Thymus (tissue), 11 donors: ENCODE measurements around the gene VARS1. TPM values are rescaled to one million over a fixed set of nuclear protein-coding genes. Genes with fewer than 3 reads are reported as not detected.
"Not testable (repeated sequence)": the region's sequence is repeated elsewhere in the genome, so short reads cannot be mapped to it uniquely, and the experiment has no call there.

Experiments
- DNase-seq, 9 donors: peaks; one replicate each; pipeline ENCODE4 v3.0.0-alpha.2; 2013; ENCODE audit warnings: low spot score in 9 of 9, low read depth in 6 of 9, missing footprints in 1 of 9
- H3K27ac ChIP-seq, 2 donors: one replicate each; pipeline ENCODE4 v1.5.1; 2013; ENCODE audit warnings: control low read depth in 1 of 2, low read depth in 1 of 2, low read length in 1 of 2, mild to moderate bottlenecking in 1 of 2, moderate library complexity in 1 of 2
- H3K27me3 ChIP-seq, 2 donors: one replicate each; pipeline ENCODE4 v1.5.1; 2013; ENCODE audit warnings: low read length in 1 of 2; ENCODE audit not compliant: control insufficient read depth in 2 of 2, insufficient read depth in 1 of 2
- H3K36me3 ChIP-seq, 2 donors: one replicate each; pipeline ENCODE4 v1.5.1; 2013; ENCODE audit warnings: low read length in 1 of 2, mild to moderate bottlenecking in 1 of 2, moderate library complexity in 1 of 2; ENCODE audit not compliant: control insufficient read depth in 2 of 2, insufficient read depth in 2 of 2
- H3K4me1 ChIP-seq, 2 donors: one replicate each; pipeline ENCODE4 v1.5.1; 2013; ENCODE audit warnings: low read length in 2 of 2; ENCODE audit not compliant: control insufficient read depth in 2 of 2, insufficient read depth in 2 of 2
- H3K4me3 ChIP-seq, 2 donors: one replicate each; pipeline ENCODE4 v1.5.1; 2013; ENCODE audit warnings: low read length in 2 of 2, control low read depth in 1 of 2, mild to moderate bottlenecking in 1 of 2
- H3K9me3 ChIP-seq, 2 donors: one replicate each; pipeline ENCODE4 v1.5.1; 2013; ENCODE audit warnings: low read length in 1 of 2, mild to moderate bottlenecking in 1 of 2; ENCODE audit not compliant: control insufficient read depth in 2 of 2, insufficient read depth in 1 of 2
- WGBS: extraction: QIAGEN DNeasy Blood & Tissue Kit; methylation state at CpG from one replicate; pipeline ENCODE4 v1.1.7; 2013; 5-methylcytosine and 5-hydroxymethylcytosine counted together
- polyA plus RNA-seq: library from polyadenylated mRNA; stranded (reverse); fragments of 200-250 nt; gene quantifications from one replicate; pipeline ENCODE4 v1.2.3, GENCODE V29; 2013
- total RNA-seq: library from RNA; stranded (reverse); fragments of 120-200 nt; gene quantifications from one replicate; pipeline ENCODE4 v1.2.4, GENCODE V29; 2013
- donor health status: healthy.

VARS1 gene
- total and polyA plus RNA-seq, 2 donors: 16.6 to 25.2 TPM

GRCh38 chr6:31801031-31801927 is 5.7 kb upstream of the VARS1 start:
- H3K27ac ChIP-seq, DNase-seq, H3K27me3 ChIP-seq, H3K4me3 ChIP-seq, H3K9me3 ChIP-seq: not testable (repeated sequence)
- peaks cover 13 to 31% of the 10 kb centered on the region in 2 donors for H3K4me1 ChIP-seq
- 98% methylated on average over 8 of the region's 8 CpGs for WGBS
- H3K36me3 ChIP-seq: peaks cover 16 to 24% of the 10 kb centered on the region in 2 donors

- no peaks in the 10 kb centered on the region for H3K27me3 ChIP-seq
- peaks cover 14 to 30% of the 10 kb centered on the region in 2 donors for H3K4me1 ChIP-seq
- DNase-seq: no peak
- no peak overlapping the region for H3K4me3 ChIP-seq
- H3K27ac ChIP-seq: no peak overlapping the region
- H3K9me3 ChIP-seq: no peaks in the 10 kb centered on the region
- H3K36me3 ChIP-seq: peaks cover 16 to 24% of the 10 kb centered on the region in 2 donors
- WGBS: 97% methylated on average over 12 of the region's 12 CpGs
Measured at GRCh38 chr6:31799781-31800180, 4.2 kb upstream of the VARS1 start.

GRCh38 chr6:31797588-31797987 is 2.0 kb upstream of the VARS1 start:
- 16% methylated on average over 5 of the region's 5 CpGs for WGBS
- peaks cover 16 to 38% of the 10 kb centered on the region in 2 donors for H3K4me1 ChIP-seq
- H3K9me3 ChIP-seq: peaks cover 0 to under 1% of the 10 kb centered on the region in 2 donors
- H3K27me3 ChIP-seq: no peaks in the 10 kb centered on the region
- H3K4me3 ChIP-seq: no peak overlapping the region
- DNase-seq: peak in 3 of 9 donors; percentile 58 to 84 (median 67)
- H3K27ac ChIP-seq: peak overlapping the region; percentile 88 to 96
- peaks cover 8 to 20% of the 10 kb centered on the region in 2 donors for H3K36me3 ChIP-seq

GRCh38 chr6:31796993-31797385 is 1.4 kb upstream of the VARS1 start:
- Histone ChIP-seq H3K4me3 (no peak overlapping the region), H3K27ac (peak overlapping the region in 1 of 2 donors; percentile 96), H3K27me3 (no peaks in the 10 kb centered on the region), H3K36me3 (peaks cover 9 to 26% of the 10 kb centered on the region in 2 donors), H3K9me3 (peaks cover 0 to 4% of the 10 kb centered on the region in 2 donors), H3K4me1 (peaks cover 16 to 38% of the 10 kb centered on the region in 2 donors)
- DNase-seq: no peak
- WGBS: 93% methylated on average over 2 of the region's 2 CpGs

- no peaks in the 10 kb centered on the region for H3K27me3 ChIP-seq
- H3K4me3 ChIP-seq: peak overlapping the region; percentile 88 to 96
Measured at GRCh38 chr6:31794866-31795615, 511 bp downstream of the VARS1 start.

GRCh38 chr6:31794294-31794865 is 1.2 kb downstream of the VARS1 start:
- peak in 1 of 9 donors; percentile 25 for DNase-seq
- Histone ChIP-seq H3K27me3 (no peaks in the 10 kb centered on the region), H3K4me3 (peak overlapping the region; percentile 88 to 96), H3K9me3 (peaks cover 0 to 4% of the 10 kb centered on the region in 2 donors), H3K27ac (peak overlapping the region in 1 of 2 donors; percentile 53), H3K4me1 (peaks cover 16 to 40% of the 10 kb centered on the region in 2 donors), H3K36me3 (peaks cover 11 to 32% of the 10 kb centered on the region in 2 donors)
- WGBS: 37% methylated on average over 7 of the region's 7 CpGs

More at GRCh38 chr6:31794866-31795615, 511 bp downstream of the VARS1 start:
- Histone ChIP-seq H3K9me3 (peaks cover 0 to 4% of the 10 kb centered on the region in 2 donors), H3K36me3 (peaks cover 11 to 30% of the 10 kb centered on the region in 2 donors), H3K4me1 (peaks cover 16 to 40% of the 10 kb centered on the region in 2 donors), H3K27ac (peak overlapping the region; percentile 69 to 99)
- WGBS: 2% methylated on average over 44 of the region's 44 CpGs
- no peak for DNase-seq

- WGBS: 98% methylated on average over 6 of the region's 6 CpGs
- not testable (repeated sequence) for H3K9me3 ChIP-seq, DNase-seq, H3K27me3 ChIP-seq, H3K4me3 ChIP-seq, H3K27ac ChIP-seq
- Histone ChIP-seq H3K36me3 (peaks cover 11 to 35% of the 10 kb centered on the region in 2 donors), H3K4me1 (peaks cover 16 to 40% of the 10 kb centered on the region in 2 donors)
Measured at GRCh38 chr6:31793927-31794245, 1.7 kb downstream of the VARS1 start.

- peaks cover 11 to 35% of the 10 kb centered on the region in 2 donors for H3K36me3 ChIP-seq
- WGBS: 85% methylated on average over 12 of the region's 12 CpGs
- H3K4me3 ChIP-seq: no peak overlapping the region
- no peaks in the 10 kb centered on the region for H3K27me3 ChIP-seq
- peaks cover 0 to 4% of the 10 kb centered on the region in 2 donors for H3K9me3 ChIP-seq
- H3K4me1 ChIP-seq: peaks cover 15 to 33% of the 10 kb centered on the region in 2 donors
- DNase-seq: no peak
- H3K27ac ChIP-seq: no peak overlapping the region
Measured at GRCh38 chr6:31792761-31793171, 2.8 kb downstream of the VARS1 start.
